ENCODE results near the gene RIPPLY3.

- TF ChIP-seq, protein P1, sequence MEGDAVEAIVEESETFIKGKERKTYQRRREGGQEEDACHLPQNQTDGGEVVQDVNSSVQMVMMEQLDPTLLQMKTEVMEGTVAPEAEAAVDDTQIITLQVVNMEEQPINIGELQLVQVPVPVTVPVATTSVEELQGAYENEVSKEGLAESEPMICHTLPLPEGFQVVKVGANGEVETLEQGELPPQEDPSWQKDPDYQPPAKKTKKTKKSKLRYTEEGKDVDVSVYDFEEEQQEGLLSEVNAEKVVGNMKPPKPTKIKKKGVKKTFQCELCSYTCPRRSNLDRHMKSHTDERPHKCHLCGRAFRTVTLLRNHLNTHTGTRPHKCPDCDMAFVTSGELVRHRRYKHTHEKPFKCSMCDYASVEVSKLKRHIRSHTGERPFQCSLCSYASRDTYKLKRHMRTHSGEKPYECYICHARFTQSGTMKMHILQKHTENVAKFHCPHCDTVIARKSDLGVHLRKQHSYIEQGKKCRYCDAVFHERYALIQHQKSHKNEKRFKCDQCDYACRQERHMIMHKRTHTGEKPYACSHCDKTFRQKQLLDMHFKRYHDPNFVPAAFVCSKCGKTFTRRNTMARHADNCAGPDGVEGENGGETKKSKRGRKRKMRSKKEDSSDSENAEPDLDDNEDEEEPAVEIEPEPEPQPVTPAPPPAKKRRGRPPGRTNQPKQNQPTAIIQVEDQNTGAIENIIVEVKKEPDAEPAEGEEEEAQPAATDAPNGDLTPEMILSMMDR (IDR thresholded peaks at IDR 0.05): no peak
- no peak for TF ChIP-seq POLR2A (IDR thresholded peaks at IDR 0.05)
Measured at GRCh38 chr21:36965720-36966065, 40.8 kb upstream of the RIPPLY3 start.
